Lower lobe of right lung (tissue), 2 donors: ENCODE data around the gene TCF4. TPM values are rescaled to one million over a fixed set of nuclear protein-coding genes. Genes with fewer than 3 reads are reported as not detected.

ENCODE experiments used
- ATAC-seq, 2 donors: fragments of 200-7000 bp; cut with Tn5 transposase; one replicate each; pipeline ENCODE4 v1.9.1; 2020 to 2022; ENCODE audit warnings: mild to moderate bottlenecking in 2 of 2, moderate library complexity in 2 of 2
- DNase-seq: peaks from one replicate; pipeline ENCODE4 v3.0.0-alpha.2; 2020
- H3K27ac ChIP-seq: fragments of 200-600 bp; one replicate; pipeline ENCODE4 v1.8.0; 2022
- H3K27me3 ChIP-seq: fragments of 200-600 bp; one replicate; pipeline ENCODE4 v1.8.0; 2022; ENCODE audit warnings: low read depth
- H3K36me3 ChIP-seq: fragments of 200-600 bp; one replicate; pipeline ENCODE4 v1.8.0; 2022; ENCODE audit warnings: mild to moderate bottlenecking
- H3K4me1 ChIP-seq: fragments of 200-600 bp; one replicate; pipeline ENCODE4 v1.8.0; 2022
- H3K4me3 ChIP-seq: fragments of 200-600 bp; one replicate; pipeline ENCODE4 v1.8.0; 2022; ENCODE audit warnings: mild to moderate bottlenecking
- H3K9me3 ChIP-seq: fragments of 200-600 bp; one replicate; pipeline ENCODE4 v1.8.0; 2022
- CTCF ChIP-seq: fragments of 200-600 bp; IDR thresholded peaks from one replicate; pipeline ENCODE4 v1.8.0; 2022; ENCODE audit warnings: antibody characterized with exemption, mild to moderate bottlenecking
- intact Hi-C: fragments of 100-400 bp; cut with DNase I; formaldehyde crosslinking; loops from one replicate; pipeline ENCODE4 v1.11.0; 2022
- total RNA-seq: library from RNA; stranded (reverse); fragmentation: NEBNext Ultra II Directional; extraction: Animal tissue kit (Norgen Biotek cat#: 25700); gene quantifications from one replicate; pipeline ENCODE4 v1.2.1, GENCODE V29; 2021
- donor health status: DM: no; HTN: yes; CAD: no; lungs with severe emphysema.

Gene TCF4
- total RNA-seq, 1 donor from 2014 or later, result 112 TPM

- Histone ChIP-seq H3K4me3 (no peak overlapping the region), H3K27ac (no peak overlapping the region), H3K36me3 (peaks cover 20% of the 10 kb centered on the region), H3K9me3 (no peaks in the 10 kb centered on the region), H3K4me1 (peaks cover 31% of the 10 kb centered on the region), H3K27me3 (no peaks in the 10 kb centered on the region)
- ATAC-seq (no peak), DNase-seq (no peak)
- no peak for TF ChIP-seq CTCF
- intact Hi-C loops, result no loop called here
Measured at GRCh38 chr18:55262021-55262560, 325.9 kb downstream of the TCF4 start.

GRCh38 chr18:55261253-55261652 is 326.7 kb downstream of the TCF4 start:
- no peak for TF ChIP-seq CTCF
- Histone ChIP-seq H3K4me1 (peaks cover 25% of the 10 kb centered on the region), H3K27me3 (no peaks in the 10 kb centered on the region), H3K36me3 (peaks cover 29% of the 10 kb centered on the region), H3K9me3 (no peaks in the 10 kb centered on the region), H3K27ac (no peak overlapping the region), H3K4me3 (no peak overlapping the region)
- intact Hi-C loops, result no loop called here
- DNase-seq, result no peak
- ATAC-seq, result no peak

- ATAC-seq (no peak), DNase-seq (no peak)
- Histone ChIP-seq H3K27me3 (no peaks in the 10 kb centered on the region), H3K4me1 (peaks cover 5% of the 10 kb centered on the region), H3K27ac (no peak overlapping the region), H3K36me3 (peaks cover 44% of the 10 kb centered on the region), H3K9me3 (no peaks in the 10 kb centered on the region), H3K4me3 (no peak overlapping the region)
- intact Hi-C loops, result no loop called here
- TF ChIP-seq CTCF, result no peak
Measured at GRCh38 chr18:55258088-55258487, 329.9 kb downstream of the TCF4 start.

- intact Hi-C loops, result no loop called here
- ATAC-seq (no peak), DNase-seq (no peak)
- no peak for TF ChIP-seq CTCF
- Histone ChIP-seq H3K9me3 (no peaks in the 10 kb centered on the region), H3K27me3 (no peaks in the 10 kb centered on the region), H3K27ac (no peak overlapping the region), H3K4me3 (no peak overlapping the region), H3K4me1 (peaks cover 17% of the 10 kb centered on the region), H3K36me3 (peaks cover 44% of the 10 kb centered on the region)
Measured at GRCh38 chr18:55256929-55257289, 331.1 kb downstream of the TCF4 start.

- intact Hi-C loops, result no loop called here
- Histone ChIP-seq H3K27me3 (no peaks in the 10 kb centered on the region), H3K36me3 (peaks cover 44% of the 10 kb centered on the region), H3K9me3 (no peaks in the 10 kb centered on the region), H3K4me1 (peaks cover 22% of the 10 kb centered on the region), H3K27ac (no peak overlapping the region), H3K4me3 (no peak overlapping the region)
- ATAC-seq (no peak), DNase-seq (no peak)
- no peak for TF ChIP-seq CTCF
Measured at GRCh38 chr18:55256226-55256928, 331.6 kb downstream of the TCF4 start.
